HG03280 (cell line): ENCODE results near the gene HSCB.
"Not testable (repeated sequence)": the region's sequence is repeated elsewhere in the genome, so short reads cannot be mapped to it uniquely, and the experiment has no call there.

Experiments used
- ATAC-seq: cut with Tn5 transposase; IDR thresholded peaks from one replicate; pipeline ENCODE4 v1.9.1; 2021; ENCODE audit warnings: mild to moderate bottlenecking, moderate library complexity; ENCODE audit not compliant: unreplicated experiment

Gene HSCB

GRCh38 chr22:28737701-28738100 is 4.1 kb upstream of the HSCB start:
- no peak for ATAC-seq

- ATAC-seq, result not testable (repeated sequence)
Observed at GRCh38 chr22:28738876-28739275, 3.0 kb upstream of the HSCB start.

GRCh38 chr22:28741200-28741784 is 547 bp upstream of the HSCB start:
- no peak for ATAC-seq

- no peak for ATAC-seq
Observed at GRCh38 chr22:28742562-28742962, 723 bp downstream of the HSCB start.

GRCh38 chr22:28743852-28744251 is 2.0 kb downstream of the HSCB start:
- ATAC-seq, result no peak

- ATAC-seq, result no peak
Observed at GRCh38 chr22:28750471-28750881, 8.6 kb downstream of the HSCB start.

GRCh38 chr22:28754512-28754911 is 12.7 kb downstream of the HSCB start:
- ATAC-seq, result not testable (repeated sequence)

- ATAC-seq, result no peak
Observed at GRCh38 chr22:28759861-28760560, 18.2 kb downstream of the HSCB start.

- ATAC-seq, result no peak
Observed at GRCh38 chr22:28761449-28761755, 19.6 kb downstream of the HSCB start.

GRCh38 chr22:28762000-28762399 is 20.2 kb downstream of the HSCB start:
- ATAC-seq, result not testable (repeated sequence)

GRCh38 chr22:28766628-28767027 is 24.8 kb downstream of the HSCB start:
- no peak for ATAC-seq

GRCh38 chr22:28768701-28769393 is 27.0 kb downstream of the HSCB start:
- no peak for ATAC-seq

- no peak for ATAC-seq
Observed at GRCh38 chr22:28769394-28770085, 27.7 kb downstream of the HSCB start.

GRCh38 chr22:28771195-28771791 is 29.5 kb downstream of the HSCB start:
- ATAC-seq, result no peak

GRCh38 chr22:28772633-28773460 is 31.0 kb downstream of the HSCB start, which contains the start of gene CCDC117:
Gene CCDC117, plus strand, starts transcription at chr22:28772695. Its CDS starts 155 bp downstream, at chr22:28772850.
- peak; percentile 85 for ATAC-seq

GRCh38 chr22:28773461-28773867 is 31.6 kb downstream of the HSCB start:
- peak; percentile 13 for ATAC-seq

GRCh38 chr22:28774378-28774777 is 32.5 kb downstream of the HSCB start:
- ATAC-seq, result no peak

- no peak for ATAC-seq
Observed at GRCh38 chr22:28779833-28780232, 38.0 kb downstream of the HSCB start.

GRCh38 chr22:28780296-28780695 is 38.5 kb downstream of the HSCB start:
- no peak for ATAC-seq
